OCI-LY3 (cell line): ENCODE data around the gene BCDIN3D.

ENCODE experiments used
- CTCF ChIP-seq: fragments of 200-600, 300-600 bp; sonication (generic); IDR thresholded peaks from 2 replicates; pipeline ENCODE4 v1.5.1; 2014; ENCODE audit warnings: antibody characterized with exemption, low read length, low read depth
- EZH2phosphoT487 ChIP-seq: fragments of 200-600 bp; shearing (Covaris generic); IDR thresholded peaks from 2 replicates; pipeline ENCODE4 v1.6.1; 2018; ENCODE audit warnings: antibody characterized with exemption, mixed run types, low read depth

- TF ChIP-seq CTCF (no peak), EZH2phosphoT487 (no peak)
Measured at GRCh38 chr12:49819786-49820185, 23.1 kb downstream of the BCDIN3D start.
